Endothelial cell of umbilical vein (primary cell): Measurements from ENCODE around the gene IBTK. TPM values are rescaled to one million over a fixed set of nuclear protein-coding genes. Genes with fewer than 3 reads are reported as not detected.

Experiments used
- BruUV-seq: library from RNA; stranded (reverse); fragments of 400-500 nt; replicated peaks from 2 replicates; lab custom pipeline; 2021; lab: Mats Ljungman, UMichigan
- CTCF ChIA-PET: fragments of 300-600, 350-600 bp; sonication (Branson Sonifier 250); formaldehyde crosslinking; loops from one replicate; lab custom pipeline; 2021; ENCODE audit warnings: antibody characterized with exemption, inconsistent platforms; lab: Charles Lee
- POLR2A ChIA-PET: fragments of 300-600, 350-600 bp; sonication (Branson Sonifier 250); formaldehyde crosslinking; loops from one replicate; lab custom pipeline; 2021; ENCODE audit warnings: antibody characterized with exemption, inconsistent platforms; lab: Charles Lee
- DNase-seq: peaks from one replicate; pipeline ENCODE4 v3.0.0-alpha.2; 2011; ENCODE audit warnings: low read depth, low spot score
- FAIRE-seq: peaks from 2 replicates; lab custom pipeline; 2011; peaks lifted over from hg19 to GRCh38; lab: Jason Lieb, UNC
- H2AFZ ChIP-seq: 2 replicates; pipeline ENCODE4 v1.6.0; 2012; ENCODE audit warnings: low read depth, low read length, control low read depth, inconsistent platforms
- H3K27ac ChIP-seq: 2 replicates; pipeline ENCODE4 v1.5.1; 2011; ENCODE audit warnings: low read depth, mild to moderate bottlenecking, control low read depth, low read length, moderate library complexity; ENCODE audit not compliant: insufficient read depth
- H3K27me3 ChIP-seq, 2 experiments: 2 replicates each; pipeline versions ENCODE4 v1.6.0 to v1.6.1; 2011; ENCODE audit warnings: low read length in 2 of 2, mixed read lengths in 1 of 2; ENCODE audit not compliant: control insufficient read depth in 2 of 2, insufficient read depth in 2 of 2
- H3K36me3 ChIP-seq, 2 experiments: 2 replicates in 1 of 2; 3 replicates in 1 of 2; pipeline ENCODE4 v1.5.1; 2011; ENCODE audit warnings: low read length in 2 of 2, mild to moderate bottlenecking in 1 of 2, moderate library complexity in 1 of 2; ENCODE audit not compliant: control insufficient read depth in 2 of 2, insufficient read depth in 2 of 2; ENCODE audit errors: extremely low read depth in 1 of 2
- H3K4me1 ChIP-seq: 3 replicates; pipeline ENCODE4 v1.5.1; 2011; ENCODE audit warnings: mild to moderate bottlenecking, low read length; ENCODE audit not compliant: control insufficient read depth, insufficient read depth; ENCODE audit errors: extremely low read depth
- H3K4me2 ChIP-seq: 2 replicates; pipeline ENCODE4 v1.6.1; 2011; ENCODE audit warnings: low read length, control low read depth, mixed read lengths; ENCODE audit not compliant: insufficient read depth
- H3K4me3 ChIP-seq, 3 experiments: fragments of 200-600 bp in 1 of 3; sonication (generic), shearing (Covaris generic) in 1 of 3; replicated peaks in 1 of 3; 2 replicates each; pipeline ENCODE4 v1.5.1; 2011 to 2016; ENCODE audit warnings: control low read depth in 3 of 3, low read length in 3 of 3, mild to moderate bottlenecking in 2 of 3, inconsistent platforms in 1 of 3, low read depth in 1 of 3, moderate library complexity in 1 of 3; ENCODE audit not compliant: insufficient read depth in 1 of 3
- H3K79me2 ChIP-seq: 2 replicates; pipeline ENCODE4 v1.6.0; 2012; ENCODE audit warnings: low read length, inconsistent platforms; ENCODE audit not compliant: control insufficient read depth, insufficient read depth
- H3K9ac ChIP-seq: replicated peaks from 2 replicates; pipeline ENCODE3; 2011; ENCODE audit warnings: low read length, control low read depth; ENCODE audit not compliant: insufficient read depth; ENCODE audit errors: extremely low read depth
- H3K9me1 ChIP-seq: replicated peaks from 3 replicates; pipeline ENCODE4 v1.6.0; 2011; ENCODE audit warnings: mild to moderate bottlenecking, low read length; ENCODE audit not compliant: control insufficient read depth, insufficient read depth; ENCODE audit errors: extremely low read depth
- H3K9me3 ChIP-seq: replicated peaks from 2 replicates; pipeline ENCODE4 v1.5.1; 2012; ENCODE audit warnings: low read length, inconsistent platforms; ENCODE audit not compliant: control insufficient read depth, insufficient read depth
- H4K20me1 ChIP-seq: replicated peaks from 2 replicates; pipeline ENCODE3; 2011; ENCODE audit warnings: mild to moderate bottlenecking, low read length; ENCODE audit not compliant: control insufficient read depth, insufficient read depth; ENCODE audit errors: extremely low read depth
- EZH2 ChIP-seq: IDR thresholded peaks from 2 replicates; pipeline ENCODE4 v1.6.1; 2012; ENCODE audit warnings: borderline replicate concordance, low read depth, mild to moderate bottlenecking, moderate library complexity, low read length, inconsistent platforms; ENCODE audit not compliant: severe bottlenecking
- FOS ChIP-seq: IDR thresholded peaks from 2 replicates; pipeline ENCODE4 v1.6.1; 2011; ENCODE audit warnings: mild to moderate bottlenecking, low read length, moderate library complexity, borderline replicate concordance; ENCODE audit not compliant: insufficient read depth
- GATA2 ChIP-seq: IDR thresholded peaks from 2 replicates; pipeline ENCODE4 v1.7.0; 2011; ENCODE audit warnings: low read depth, mild to moderate bottlenecking, moderate library complexity, mixed read lengths, low read length; ENCODE audit not compliant: insufficient read length, insufficient read depth
- JUN ChIP-seq: IDR thresholded peaks from 2 replicates; pipeline ENCODE4 v1.6.1; 2011; ENCODE audit warnings: borderline replicate concordance, low read depth; ENCODE audit not compliant: insufficient read length, insufficient read depth
- MYC ChIP-seq: IDR thresholded peaks from one replicate; pipeline ENCODE4 v1.6.1; 2011; ENCODE audit warnings: mild to moderate bottlenecking, low read depth, low read length
- POLR2A ChIP-seq: IDR thresholded peaks from 2 replicates; pipeline ENCODE4 v1.6.1; 2012; ENCODE audit warnings: low read depth, mild to moderate bottlenecking, control low read depth, low read length
- POLR2AphosphoS5 ChIP-seq: IDR thresholded peaks from 2 replicates; pipeline ENCODE4 v1.6.1; 2012; ENCODE audit warnings: low read depth, mild to moderate bottlenecking, control low read depth, low read length, moderate library complexity; ENCODE audit not compliant: insufficient read depth
- dilution Hi-C: fragments of 300-500 bp; cut with MboI; formaldehyde crosslinking; loops from one replicate; pipeline ENCODE4 v1.15.0; 2019; ENCODE audit warnings: low sequenced_read_pairs; ENCODE audit not compliant: extremely low pct_ligation_motif_present
- intact Hi-C: fragments of 100-400 bp; cut with micrococcal nuclease; formaldehyde crosslinking; loops from one replicate; pipeline ENCODE4 v1.10.0; 2022
- polyA plus RNA-seq, 4 experiments: library from polyadenylated mRNA; depleted of rRNA in 3 of 4; stranded (reverse) in 3 of 4; unstranded in 1 of 4; fragments of >200 nt; gene quantifications; 2 replicates each; pipeline versions ENCODE4 v1.2.1 to v1.2.3, GENCODE V29; 2011 to 2012; ENCODE audit warnings: missing spikeins in 1 of 4
- total RNA-seq: library from RNA; stranded (reverse); gene quantifications from 2 replicates; pipeline ENCODE4 v1.2.3, GENCODE V29; 2021
- TF ChIP-seq, protein P1 (sequence below), 2 donors: IDR thresholded peaks; 1 replicate in 1 of 2; 2 replicates in 1 of 2; pipeline ENCODE4 v1.5.1; 2011; ENCODE audit warnings: low read length in 2 of 2, mild to moderate bottlenecking in 2 of 2, moderate library complexity in 2 of 2, control low read depth in 1 of 2, inconsistent platforms in 1 of 2, low read depth in 1 of 2; ENCODE audit not compliant: insufficient read depth in 1 of 2; ENCODE audit errors: extremely low read depth in 1 of 2
- TF ChIP-seq, protein P2 (sequence below): IDR thresholded peaks from 2 replicates; pipeline ENCODE4 v1.6.1; 2011; ENCODE audit not compliant: insufficient read depth, insufficient read length

Gene IBTK
- total and polyA plus RNA-seq, 2 donors (not counting 3 experiments of a cell fraction or from before 2014, with no cell fraction given): 6.7 to 30.5 TPM

DNA sequence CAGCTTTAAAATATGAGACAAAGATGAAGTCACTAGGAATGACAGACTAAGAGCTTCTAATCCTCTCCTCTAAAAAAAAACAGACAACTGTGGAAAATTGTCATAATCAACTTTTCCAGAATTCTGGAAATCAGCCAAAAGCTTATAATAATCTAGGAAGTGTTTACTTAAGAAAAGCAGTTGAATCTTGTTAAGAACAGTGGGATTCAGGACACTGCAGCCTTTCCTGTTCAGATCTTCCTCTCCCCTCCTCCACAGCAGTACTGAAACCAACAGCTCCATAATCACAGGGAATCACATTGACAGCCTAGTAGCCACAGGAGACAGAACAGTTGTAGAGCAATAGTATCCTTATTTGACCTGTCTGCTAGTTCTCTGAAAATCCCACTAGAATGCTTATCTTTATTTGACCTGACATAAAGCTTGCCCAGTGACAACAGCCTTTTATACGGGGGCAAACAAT is 41.6 kb downstream of the IBTK start:
- Histone ChIP-seq H3K9ac (no peak overlapping the region), H3K27me3 (no peaks in the 10 kb centered on the region), H3K36me3 (peaks cover 0 to 6% of the 10 kb centered on the region in 2 experiments), H3K4me1 (peaks cover 9% of the 10 kb centered on the region), H3K9me1 (peaks cover 2% of the 10 kb centered on the region), H2AFZ (no peak overlapping the region), H3K27ac (peak overlapping the region; percentile 11), H3K79me2 (no peaks in the 10 kb centered on the region), H3K4me2 (peak overlapping the region; percentile 17), H3K9me3 (no peaks in the 10 kb centered on the region), H3K4me3 (no peak overlapping the region), H4K20me1 (no peaks in the 10 kb centered on the region)
- ChIA-PET POLR2A (no interaction called here), CTCF (interaction anchor here (0.6 to 0.9 kb wide), 3 partner anchors 9 to 62 kb away, joined by 3 read pairs; no protein-coding TSS in a partner anchor)
- FAIRE-seq (peak; percentile 49), DNase-seq (peak; percentile 70)
- intact Hi-C loops (no loop called here), dilution Hi-C loops (no loop called here)
- BruUV-seq: no TSS peak
- TF ChIP-seq POLR2A (no peak), FOS (no peak), GATA2 (no peak), JUN (no peak), EZH2 (no peak), MYC (no peak), POLR2AphosphoS5 (no peak)
- TF ChIP-seq, protein P1, sequence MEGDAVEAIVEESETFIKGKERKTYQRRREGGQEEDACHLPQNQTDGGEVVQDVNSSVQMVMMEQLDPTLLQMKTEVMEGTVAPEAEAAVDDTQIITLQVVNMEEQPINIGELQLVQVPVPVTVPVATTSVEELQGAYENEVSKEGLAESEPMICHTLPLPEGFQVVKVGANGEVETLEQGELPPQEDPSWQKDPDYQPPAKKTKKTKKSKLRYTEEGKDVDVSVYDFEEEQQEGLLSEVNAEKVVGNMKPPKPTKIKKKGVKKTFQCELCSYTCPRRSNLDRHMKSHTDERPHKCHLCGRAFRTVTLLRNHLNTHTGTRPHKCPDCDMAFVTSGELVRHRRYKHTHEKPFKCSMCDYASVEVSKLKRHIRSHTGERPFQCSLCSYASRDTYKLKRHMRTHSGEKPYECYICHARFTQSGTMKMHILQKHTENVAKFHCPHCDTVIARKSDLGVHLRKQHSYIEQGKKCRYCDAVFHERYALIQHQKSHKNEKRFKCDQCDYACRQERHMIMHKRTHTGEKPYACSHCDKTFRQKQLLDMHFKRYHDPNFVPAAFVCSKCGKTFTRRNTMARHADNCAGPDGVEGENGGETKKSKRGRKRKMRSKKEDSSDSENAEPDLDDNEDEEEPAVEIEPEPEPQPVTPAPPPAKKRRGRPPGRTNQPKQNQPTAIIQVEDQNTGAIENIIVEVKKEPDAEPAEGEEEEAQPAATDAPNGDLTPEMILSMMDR (IDR thresholded peaks at IDR 0.05; ENCODE audit: extremely low read depth in 1 of 2, insufficient read depth in 1 of 2, low read depth in 1 of 2, low read length in 2 of 2): no peak
- TF ChIP-seq, protein P2, sequence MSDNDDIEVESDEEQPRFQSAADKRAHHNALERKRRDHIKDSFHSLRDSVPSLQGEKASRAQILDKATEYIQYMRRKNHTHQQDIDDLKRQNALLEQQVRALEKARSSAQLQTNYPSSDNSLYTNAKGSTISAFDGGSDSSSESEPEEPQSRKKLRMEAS: no peak
